WTC11 (cell line): ENCODE results near the gene BLMH. TPM values are rescaled to one million over a fixed set of nuclear protein-coding genes. Genes with fewer than 3 reads are reported as not detected.
A peak's percentile ranks its signal among the peaks of the same experiment; 100 is the strongest.

Experiments
- ATAC-seq: fragments of 200-7000 bp; cut with Tn5 transposase; 2 replicates; pipeline ENCODE4 v1.10.0; 2021; ENCODE audit warnings: mild to moderate bottlenecking, moderate library complexity
- CTCF ChIA-PET: fragments of 300-600 bp; sonication (Branson Sonifier 250); formaldehyde crosslinking; loops from one replicate; lab custom pipeline; 2021; ENCODE audit warnings: antibody characterized with exemption; lab: Charles Lee
- POLR2A ChIA-PET: fragments of 350-600 bp; sonication (Branson Sonifier 250); formaldehyde crosslinking; loops from one replicate; lab custom pipeline; 2021; ENCODE audit warnings: antibody characterized with exemption; lab: Charles Lee
- DNase-seq: peaks from one replicate; pipeline ENCODE4 v3.0.0; 2021; ENCODE audit warnings: low spot score
- H3K27ac Mint-ChIP-seq: 2 replicates; pipeline ENCODE4 v1.8.0; 2021; ENCODE audit warnings: mixed read lengths
- H3K27me3 Mint-ChIP-seq: 2 replicates; pipeline ENCODE4 v1.8.0; 2021; ENCODE audit warnings: low read depth, mild to moderate bottlenecking, moderate library complexity, mixed read lengths
- H3K36me3 Mint-ChIP-seq: 2 replicates; pipeline ENCODE4 v1.8.0; 2021; ENCODE audit warnings: mixed read lengths
- H3K4me1 Mint-ChIP-seq: 2 replicates; pipeline ENCODE4 v1.8.0; 2022; ENCODE audit warnings: mixed read lengths
- H3K4me3 Mint-ChIP-seq: 2 replicates; pipeline ENCODE4 v1.8.0; 2021; ENCODE audit warnings: mild to moderate bottlenecking, moderate library complexity, mixed read lengths
- H3K9me3 Mint-ChIP-seq: 2 replicates; pipeline ENCODE4 v1.8.0; 2021; ENCODE audit warnings: mixed read lengths
- ELF4 ChIP-seq: sonication (generic); formaldehyde crosslinking; IDR thresholded peaks from 2 replicates; pipeline ENCODE4 v1.8.1; 2022; ENCODE audit warnings: low read depth, mild to moderate bottlenecking, moderate library complexity, missing genetic modification reagents
- ESRRA ChIP-seq: sonication (generic); formaldehyde crosslinking; IDR thresholded peaks from 2 replicates; pipeline ENCODE4 v1.8.1; 2022; ENCODE audit warnings: mild to moderate bottlenecking, missing genetic modification reagents, borderline replicate concordance
- ETV6 ChIP-seq: sonication (generic); formaldehyde crosslinking; IDR thresholded peaks from 2 replicates; pipeline ENCODE4 v1.8.1; 2022; ENCODE audit warnings: mild to moderate bottlenecking, missing genetic modification reagents
- MXD4 ChIP-seq: fragments of 250-450 bp; sonication (Bioruptor Pico); IDR thresholded peaks from 2 replicates; pipeline ENCODE4 v1.8.0; 2021; ENCODE audit warnings: mild to moderate bottlenecking, moderate library complexity, borderline replicate concordance
- NFYB ChIP-seq: sonication (generic); formaldehyde crosslinking; conservative IDR thresholded peaks from 2 replicates; pipeline ENCODE4 v1.8.0; 2022; ENCODE audit warnings: low read depth, missing genetic modification reagents
- SMAD4 ChIP-seq: sonication (generic); formaldehyde crosslinking; IDR thresholded peaks from 2 replicates; pipeline ENCODE4 v1.8.0; 2022; ENCODE audit warnings: mild to moderate bottlenecking, missing genetic modification reagents
- ZNF121 ChIP-seq: sonication (generic); formaldehyde crosslinking; IDR thresholded peaks from 2 replicates; pipeline ENCODE4 v1.8.0; 2023; ENCODE audit warnings: missing genetic modification reagents
- total RNA-seq: library from RNA; stranded (reverse); gene quantifications from 3 replicates; pipeline ENCODE4 v1.2.3, GENCODE V29; 2021
- TF ChIP-seq, protein P1 (sequence below): sonication (generic); formaldehyde crosslinking; IDR thresholded peaks from 2 replicates; pipeline ENCODE4 v1.8.0; 2023; ENCODE audit warnings: missing genetic modification reagents, mild to moderate bottlenecking, borderline replicate concordance
- TF ChIP-seq, protein P2 (sequence below): fragments of 250-450 bp; sonication (Bioruptor Pico); conservative IDR thresholded peaks from 2 replicates; pipeline ENCODE4 v1.9.0; 2021; ENCODE audit warnings: mild to moderate bottlenecking
- TF ChIP-seq, protein P3 (sequence below): sonication (generic); formaldehyde crosslinking; IDR thresholded peaks from 2 replicates; pipeline ENCODE4 v1.8.0; 2022; ENCODE audit warnings: mild to moderate bottlenecking, missing genetic modification reagents
- TF ChIP-seq, protein P4 (sequence below): fragments of 250-450 bp; sonication (Bioruptor Pico); IDR thresholded peaks from 2 replicates; pipeline ENCODE4 v2.1.2; 2022; ENCODE audit warnings: mild to moderate bottlenecking, moderate library complexity
- TF ChIP-seq, protein P5 (sequence below): fragments of 250-450 bp; sonication (Bioruptor Pico); IDR thresholded peaks from 2 replicates; pipeline ENCODE4 v1.9.0; 2021; ENCODE audit warnings: mild to moderate bottlenecking
- TF ChIP-seq, protein P6 (sequence below): sonication (generic); formaldehyde crosslinking; IDR thresholded peaks from 2 replicates; pipeline ENCODE4 v1.8.0; 2022; ENCODE audit warnings: mild to moderate bottlenecking, missing genetic modification reagents
- TF ChIP-seq, protein P7 (sequence below): sonication (generic); formaldehyde crosslinking; IDR thresholded peaks from 2 replicates; pipeline ENCODE4 v1.8.1; 2023; ENCODE audit warnings: mild to moderate bottlenecking, missing genetic modification reagents, borderline replicate concordance
- TF ChIP-seq, protein P8 (sequence below): sonication (generic); formaldehyde crosslinking; IDR thresholded peaks from 2 replicates; pipeline ENCODE4 v1.8.1; 2023; ENCODE audit warnings: mild to moderate bottlenecking, moderate library complexity, missing genetic modification reagents

The BLMH gene
- total RNA-seq, 1 experiment from 2014 or later = 63.9 TPM

DNA sequence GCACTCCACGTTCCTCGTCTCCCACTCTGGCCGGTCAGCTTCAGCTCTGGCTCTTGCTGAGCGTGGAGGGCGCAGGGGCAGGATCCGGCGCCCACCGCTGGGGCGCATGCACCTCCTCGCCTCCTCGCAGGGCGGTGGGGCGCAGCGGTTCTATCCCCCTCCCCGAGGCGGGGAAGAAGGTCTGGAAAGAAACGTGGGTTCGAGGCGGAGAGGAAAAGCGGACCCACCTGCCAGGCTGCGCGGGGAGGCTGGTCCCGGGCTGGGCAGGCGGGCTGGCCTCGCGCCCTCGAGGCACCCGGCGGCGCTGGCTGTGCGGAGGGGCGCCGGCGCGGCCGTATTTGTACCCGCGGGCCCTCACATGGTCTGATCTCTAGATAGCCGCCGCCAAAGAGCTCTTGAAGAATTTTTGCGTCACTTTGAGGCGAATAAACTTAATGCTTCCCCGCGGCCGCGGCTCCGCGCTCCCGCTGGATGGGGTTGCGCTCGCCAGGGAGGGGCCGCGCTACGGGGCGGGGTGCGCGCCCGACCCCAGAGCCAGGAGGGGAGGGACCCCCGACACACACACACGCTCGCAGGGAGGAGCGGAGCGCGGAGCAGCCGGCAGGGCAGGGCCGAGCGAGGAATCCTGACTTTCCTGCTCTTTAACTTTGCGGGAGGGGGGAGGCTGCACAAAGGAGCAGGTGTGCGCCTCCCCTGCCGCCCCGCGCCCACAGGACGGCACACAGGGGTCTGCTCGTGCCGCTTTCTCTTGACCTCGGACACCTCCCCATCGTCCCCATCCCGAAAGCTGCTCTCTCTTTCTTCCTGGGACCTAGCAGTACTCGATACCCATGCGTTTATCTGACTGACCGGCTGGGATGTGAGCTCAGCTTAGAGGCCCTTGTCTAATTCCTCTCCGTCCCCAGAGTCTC, 56.1 kb downstream of the BLMH start, which contains the start of gene SLC6A4:
SLC6A4 (minus strand) TSS at position 312 of the 911 bp plus-strand sequence. CDS start 13,739 bp downstream, outside the sequence.
- Mint-ChIP-seq H3K27ac (no peak within 1 kb of the TSS), H3K36me3 (peaks cover 5% of the 10 kb centered on the region; the same call in 1 of the 2 replicates), H3K9me3 (peaks cover 8% of the 10 kb centered on the region), H3K4me1 (peaks cover 28% of the 10 kb centered on the region), H3K27me3 (peaks cover 82% of the 10 kb centered on the region), H3K4me3 (peak within 1 kb of the TSS; percentile 67)
- ChIA-PET CTCF (interaction anchor here (1.1 to 5.2 kb wide), 10 partner anchors 9 to 596 kb away, joined by 4 to 42 read pairs (median 8); no protein-coding TSS in a partner anchor), POLR2A (no interaction called here)
- ATAC-seq (peak; percentile 16), DNase-seq (peak; percentile 39)
- TF ChIP-seq ELF4 (peak; percentile 97), NFYB (peak; percentile 59), ZNF121 (no peak), ESRRA (CRISPR knock-in tag) (peak; percentile 95), ETV6 (CRISPR knock-in tag) (peak; percentile 80), SMAD4 (CRISPR knock-in tag) (peak; percentile 79), MXD4 (CRISPR knock-in tag) (no peak)
- TF ChIP-seq, protein P1, sequence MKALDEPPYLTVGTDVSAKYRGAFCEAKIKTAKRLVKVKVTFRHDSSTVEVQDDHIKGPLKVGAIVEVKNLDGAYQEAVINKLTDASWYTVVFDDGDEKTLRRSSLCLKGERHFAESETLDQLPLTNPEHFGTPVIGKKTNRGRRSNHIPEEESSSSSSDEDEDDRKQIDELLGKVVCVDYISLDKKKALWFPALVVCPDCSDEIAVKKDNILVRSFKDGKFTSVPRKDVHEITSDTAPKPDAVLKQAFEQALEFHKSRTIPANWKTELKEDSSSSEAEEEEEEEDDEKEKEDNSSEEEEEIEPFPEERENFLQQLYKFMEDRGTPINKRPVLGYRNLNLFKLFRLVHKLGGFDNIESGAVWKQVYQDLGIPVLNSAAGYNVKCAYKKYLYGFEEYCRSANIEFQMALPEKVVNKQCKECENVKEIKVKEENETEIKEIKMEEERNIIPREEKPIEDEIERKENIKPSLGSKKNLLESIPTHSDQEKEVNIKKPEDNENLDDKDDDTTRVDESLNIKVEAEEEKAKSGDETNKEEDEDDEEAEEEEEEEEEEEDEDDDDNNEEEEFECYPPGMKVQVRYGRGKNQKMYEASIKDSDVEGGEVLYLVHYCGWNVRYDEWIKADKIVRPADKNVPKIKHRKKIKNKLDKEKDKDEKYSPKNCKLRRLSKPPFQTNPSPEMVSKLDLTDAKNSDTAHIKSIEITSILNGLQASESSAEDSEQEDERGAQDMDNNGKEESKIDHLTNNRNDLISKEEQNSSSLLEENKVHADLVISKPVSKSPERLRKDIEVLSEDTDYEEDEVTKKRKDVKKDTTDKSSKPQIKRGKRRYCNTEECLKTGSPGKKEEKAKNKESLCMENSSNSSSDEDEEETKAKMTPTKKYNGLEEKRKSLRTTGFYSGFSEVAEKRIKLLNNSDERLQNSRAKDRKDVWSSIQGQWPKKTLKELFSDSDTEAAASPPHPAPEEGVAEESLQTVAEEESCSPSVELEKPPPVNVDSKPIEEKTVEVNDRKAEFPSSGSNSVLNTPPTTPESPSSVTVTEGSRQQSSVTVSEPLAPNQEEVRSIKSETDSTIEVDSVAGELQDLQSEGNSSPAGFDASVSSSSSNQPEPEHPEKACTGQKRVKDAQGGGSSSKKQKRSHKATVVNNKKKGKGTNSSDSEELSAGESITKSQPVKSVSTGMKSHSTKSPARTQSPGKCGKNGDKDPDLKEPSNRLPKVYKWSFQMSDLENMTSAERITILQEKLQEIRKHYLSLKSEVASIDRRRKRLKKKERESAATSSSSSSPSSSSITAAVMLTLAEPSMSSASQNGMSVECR = peak; percentile 93; the same call in 1 of the 2 replicates
- TF ChIP-seq, protein P2, sequence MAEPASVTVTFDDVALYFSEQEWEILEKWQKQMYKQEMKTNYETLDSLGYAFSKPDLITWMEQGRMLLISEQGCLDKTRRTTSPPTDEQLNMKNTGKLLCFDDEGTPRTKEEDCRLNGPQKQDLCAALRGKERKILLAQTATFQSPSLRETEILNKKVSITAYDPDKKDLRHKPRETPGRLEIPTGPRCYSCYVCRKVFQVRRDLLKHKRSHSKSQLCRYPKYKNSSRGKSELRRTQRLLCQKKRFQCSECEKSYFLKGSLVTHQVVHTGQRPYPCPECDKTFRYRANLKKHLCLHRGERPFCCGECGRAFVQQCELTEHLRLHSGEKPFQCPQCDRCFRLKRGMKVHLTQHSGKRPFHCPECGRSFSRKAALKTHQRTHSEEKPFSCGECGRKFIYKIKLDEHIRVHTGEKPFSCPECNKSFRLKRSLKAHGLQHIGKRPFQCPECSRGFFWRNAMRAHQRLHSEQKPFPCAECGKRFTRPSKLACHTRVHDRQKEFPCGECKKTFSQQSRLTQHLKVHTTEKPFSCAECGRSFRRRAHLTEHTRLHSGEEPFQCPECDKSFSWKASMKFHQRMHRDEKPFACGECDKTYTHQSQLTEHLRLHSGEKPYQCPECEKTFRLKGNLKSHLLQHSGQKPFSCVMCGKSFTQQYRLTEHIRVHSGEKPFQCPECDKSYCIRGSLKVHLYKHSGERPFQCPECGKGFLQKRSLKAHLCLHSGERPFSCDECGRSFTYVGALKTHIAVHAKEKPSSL (CRISPR knock-in tag) = no peak
- TF ChIP-seq, protein P3, sequence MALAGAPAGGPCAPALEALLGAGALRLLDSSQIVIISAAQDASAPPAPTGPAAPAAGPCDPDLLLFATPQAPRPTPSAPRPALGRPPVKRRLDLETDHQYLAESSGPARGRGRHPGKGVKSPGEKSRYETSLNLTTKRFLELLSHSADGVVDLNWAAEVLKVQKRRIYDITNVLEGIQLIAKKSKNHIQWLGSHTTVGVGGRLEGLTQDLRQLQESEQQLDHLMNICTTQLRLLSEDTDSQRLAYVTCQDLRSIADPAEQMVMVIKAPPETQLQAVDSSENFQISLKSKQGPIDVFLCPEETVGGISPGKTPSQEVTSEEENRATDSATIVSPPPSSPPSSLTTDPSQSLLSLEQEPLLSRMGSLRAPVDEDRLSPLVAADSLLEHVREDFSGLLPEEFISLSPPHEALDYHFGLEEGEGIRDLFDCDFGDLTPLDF = peak; percentile 92
- TF ChIP-seq, protein P4, sequence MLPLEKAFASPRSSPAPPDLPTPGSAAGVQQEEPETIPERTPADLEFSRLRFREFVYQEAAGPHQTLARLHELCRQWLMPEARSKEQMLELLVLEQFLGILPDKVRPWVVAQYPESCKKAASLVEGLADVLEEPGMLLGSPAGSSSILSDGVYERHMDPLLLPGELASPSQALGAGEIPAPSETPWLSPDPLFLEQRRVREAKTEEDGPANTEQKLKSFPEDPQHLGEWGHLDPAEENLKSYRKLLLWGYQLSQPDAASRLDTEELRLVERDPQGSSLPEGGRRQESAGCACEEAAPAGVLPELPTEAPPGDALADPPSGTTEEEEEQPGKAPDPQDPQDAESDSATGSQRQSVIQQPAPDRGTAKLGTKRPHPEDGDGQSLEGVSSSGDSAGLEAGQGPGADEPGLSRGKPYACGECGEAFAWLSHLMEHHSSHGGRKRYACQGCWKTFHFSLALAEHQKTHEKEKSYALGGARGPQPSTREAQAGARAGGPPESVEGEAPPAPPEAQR = no peak
- TF ChIP-seq, protein P5, sequence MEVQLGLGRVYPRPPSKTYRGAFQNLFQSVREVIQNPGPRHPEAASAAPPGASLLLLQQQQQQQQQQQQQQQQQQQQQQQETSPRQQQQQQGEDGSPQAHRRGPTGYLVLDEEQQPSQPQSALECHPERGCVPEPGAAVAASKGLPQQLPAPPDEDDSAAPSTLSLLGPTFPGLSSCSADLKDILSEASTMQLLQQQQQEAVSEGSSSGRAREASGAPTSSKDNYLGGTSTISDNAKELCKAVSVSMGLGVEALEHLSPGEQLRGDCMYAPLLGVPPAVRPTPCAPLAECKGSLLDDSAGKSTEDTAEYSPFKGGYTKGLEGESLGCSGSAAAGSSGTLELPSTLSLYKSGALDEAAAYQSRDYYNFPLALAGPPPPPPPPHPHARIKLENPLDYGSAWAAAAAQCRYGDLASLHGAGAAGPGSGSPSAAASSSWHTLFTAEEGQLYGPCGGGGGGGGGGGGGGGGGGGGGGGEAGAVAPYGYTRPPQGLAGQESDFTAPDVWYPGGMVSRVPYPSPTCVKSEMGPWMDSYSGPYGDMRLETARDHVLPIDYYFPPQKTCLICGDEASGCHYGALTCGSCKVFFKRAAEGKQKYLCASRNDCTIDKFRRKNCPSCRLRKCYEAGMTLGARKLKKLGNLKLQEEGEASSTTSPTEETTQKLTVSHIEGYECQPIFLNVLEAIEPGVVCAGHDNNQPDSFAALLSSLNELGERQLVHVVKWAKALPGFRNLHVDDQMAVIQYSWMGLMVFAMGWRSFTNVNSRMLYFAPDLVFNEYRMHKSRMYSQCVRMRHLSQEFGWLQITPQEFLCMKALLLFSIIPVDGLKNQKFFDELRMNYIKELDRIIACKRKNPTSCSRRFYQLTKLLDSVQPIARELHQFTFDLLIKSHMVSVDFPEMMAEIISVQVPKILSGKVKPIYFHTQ (CRISPR knock-in tag) = no peak
- TF ChIP-seq, protein P6, sequence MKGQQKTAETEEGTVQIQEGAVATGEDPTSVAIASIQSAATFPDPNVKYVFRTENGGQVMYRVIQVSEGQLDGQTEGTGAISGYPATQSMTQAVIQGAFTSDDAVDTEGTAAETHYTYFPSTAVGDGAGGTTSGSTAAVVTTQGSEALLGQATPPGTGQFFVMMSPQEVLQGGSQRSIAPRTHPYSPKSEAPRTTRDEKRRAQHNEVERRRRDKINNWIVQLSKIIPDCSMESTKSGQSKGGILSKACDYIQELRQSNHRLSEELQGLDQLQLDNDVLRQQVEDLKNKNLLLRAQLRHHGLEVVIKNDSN = peak; percentile 68; the same call in 1 of the 2 replicates
- TF ChIP-seq, protein P7, sequence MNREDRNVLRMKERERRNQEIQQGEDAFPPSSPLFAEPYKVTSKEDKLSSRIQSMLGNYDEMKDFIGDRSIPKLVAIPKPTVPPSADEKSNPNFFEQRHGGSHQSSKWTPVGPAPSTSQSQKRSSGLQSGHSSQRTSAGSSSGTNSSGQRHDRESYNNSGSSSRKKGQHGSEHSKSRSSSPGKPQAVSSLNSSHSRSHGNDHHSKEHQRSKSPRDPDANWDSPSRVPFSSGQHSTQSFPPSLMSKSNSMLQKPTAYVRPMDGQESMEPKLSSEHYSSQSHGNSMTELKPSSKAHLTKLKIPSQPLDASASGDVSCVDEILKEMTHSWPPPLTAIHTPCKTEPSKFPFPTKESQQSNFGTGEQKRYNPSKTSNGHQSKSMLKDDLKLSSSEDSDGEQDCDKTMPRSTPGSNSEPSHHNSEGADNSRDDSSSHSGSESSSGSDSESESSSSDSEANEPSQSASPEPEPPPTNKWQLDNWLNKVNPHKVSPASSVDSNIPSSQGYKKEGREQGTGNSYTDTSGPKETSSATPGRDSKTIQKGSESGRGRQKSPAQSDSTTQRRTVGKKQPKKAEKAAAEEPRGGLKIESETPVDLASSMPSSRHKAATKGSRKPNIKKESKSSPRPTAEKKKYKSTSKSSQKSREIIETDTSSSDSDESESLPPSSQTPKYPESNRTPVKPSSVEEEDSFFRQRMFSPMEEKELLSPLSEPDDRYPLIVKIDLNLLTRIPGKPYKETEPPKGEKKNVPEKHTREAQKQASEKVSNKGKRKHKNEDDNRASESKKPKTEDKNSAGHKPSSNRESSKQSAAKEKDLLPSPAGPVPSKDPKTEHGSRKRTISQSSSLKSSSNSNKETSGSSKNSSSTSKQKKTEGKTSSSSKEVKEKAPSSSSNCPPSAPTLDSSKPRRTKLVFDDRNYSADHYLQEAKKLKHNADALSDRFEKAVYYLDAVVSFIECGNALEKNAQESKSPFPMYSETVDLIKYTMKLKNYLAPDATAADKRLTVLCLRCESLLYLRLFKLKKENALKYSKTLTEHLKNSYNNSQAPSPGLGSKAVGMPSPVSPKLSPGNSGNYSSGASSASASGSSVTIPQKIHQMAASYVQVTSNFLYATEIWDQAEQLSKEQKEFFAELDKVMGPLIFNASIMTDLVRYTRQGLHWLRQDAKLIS (CRISPR knock-in tag) = no peak
- TF ChIP-seq, protein P8, sequence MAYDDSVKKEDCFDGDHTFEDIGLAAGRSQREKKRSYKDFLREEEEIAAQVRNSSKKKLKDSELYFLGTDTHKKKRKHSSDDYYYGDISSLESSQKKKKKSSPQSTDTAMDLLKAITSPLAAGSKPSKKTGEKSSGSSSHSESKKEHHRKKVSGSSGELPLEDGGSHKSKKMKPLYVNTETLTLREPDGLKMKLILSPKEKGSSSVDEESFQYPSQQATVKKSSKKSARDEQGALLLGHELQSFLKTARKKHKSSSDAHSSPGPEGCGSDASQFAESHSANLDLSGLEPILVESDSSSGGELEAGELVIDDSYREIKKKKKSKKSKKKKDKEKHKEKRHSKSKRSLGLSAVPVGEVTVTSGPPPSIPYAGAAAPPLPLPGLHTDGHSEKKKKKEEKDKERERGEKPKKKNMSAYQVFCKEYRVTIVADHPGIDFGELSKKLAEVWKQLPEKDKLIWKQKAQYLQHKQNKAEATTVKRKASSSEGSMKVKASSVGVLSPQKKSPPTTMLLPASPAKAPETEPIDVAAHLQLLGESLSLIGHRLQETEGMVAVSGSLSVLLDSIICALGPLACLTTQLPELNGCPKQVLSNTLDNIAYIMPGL (CRISPR knock-in tag) = peak; percentile 82
